ENCODE data around the gene LAMB4.

LAMB4 gene

DNA sequence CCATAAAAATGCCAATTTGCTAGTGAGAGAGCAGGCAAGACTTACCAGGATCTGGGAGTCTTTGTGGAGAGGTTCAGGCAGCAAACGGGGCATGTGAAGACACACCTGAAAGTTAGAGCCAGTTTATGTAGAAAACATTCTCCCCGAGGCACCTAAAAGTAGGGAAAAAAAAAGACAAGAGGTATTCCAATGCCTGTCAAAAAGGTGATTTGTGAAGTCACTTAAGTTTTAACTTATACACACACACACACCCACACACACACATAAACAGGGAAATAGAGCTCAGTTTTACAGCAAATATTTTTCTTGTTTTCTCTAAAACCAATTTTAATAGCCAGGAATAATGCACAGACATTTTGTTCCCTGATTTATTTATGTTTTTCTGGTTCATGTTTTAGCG is at the start of gene LAMB4:
TSS of gene LAMB4 (minus strand) at position 101 of the 400 bp plus-strand sequence. CDS start 7,197 bp downstream, outside the sequence.
- Mint-ChIP-seq H3K9me3 (no peaks in the 10 kb centered on the region), H3K4me3 (no peak within 1 kb of the TSS), H3K27ac (no peak within 1 kb of the TSS), H3K4me1 (ENCODE audit: low read depth) (peaks cover 12% of the 10 kb centered on the region), H3K36me3 (ENCODE audit: low read depth) (no peaks in the 10 kb centered on the region), H3K27me3 (peaks cover 9% of the 10 kb centered on the region)

DNA sequence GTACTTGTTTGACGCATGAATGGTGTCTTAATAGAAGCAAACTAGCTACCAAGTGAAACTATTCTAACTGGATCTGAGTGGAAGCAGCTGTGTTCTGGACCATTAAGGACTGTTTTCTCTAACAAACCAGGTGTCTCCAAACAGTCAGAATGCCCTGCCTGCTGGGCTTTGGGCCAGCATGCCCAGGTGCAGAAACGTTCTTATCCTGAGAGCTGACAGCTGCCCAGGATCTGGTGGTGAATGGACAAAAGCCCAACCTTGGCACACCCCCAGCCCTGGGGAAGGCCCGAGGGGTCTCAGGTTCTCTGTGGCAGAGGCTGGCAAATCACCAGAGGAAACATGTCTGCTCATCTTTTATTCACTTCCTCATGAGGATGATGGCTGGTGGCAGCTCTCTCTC is 48.2 kb upstream of the LAMB4 start:
- H3K36me3 Mint-ChIP-seq (ENCODE audit: low read depth): no peaks in the 10 kb centered on the region
- H3K27me3 Mint-ChIP-seq: peaks cover 4% of the 10 kb centered on the region
- no peak overlapping the region for H3K27ac Mint-ChIP-seq
- H3K9me3 Mint-ChIP-seq: no peaks in the 10 kb centered on the region
- no peak overlapping the region for H3K4me3 Mint-ChIP-seq
- no peaks in the 10 kb centered on the region for H3K4me1 Mint-ChIP-seq (ENCODE audit: low read depth)

- Mint-ChIP-seq H3K4me3 (no peak overlapping the region), H3K27me3 (no peaks in the 10 kb centered on the region), H3K4me1 (ENCODE audit: low read depth) (no peaks in the 10 kb centered on the region), H3K9me3 (no peaks in the 10 kb centered on the region), H3K36me3 (ENCODE audit: low read depth) (no peaks in the 10 kb centered on the region), H3K27ac (no peak overlapping the region)
These were observed 41.0 kb upstream of the LAMB4 start for GRCh38 chr7:108171164-108171563.

DNA sequence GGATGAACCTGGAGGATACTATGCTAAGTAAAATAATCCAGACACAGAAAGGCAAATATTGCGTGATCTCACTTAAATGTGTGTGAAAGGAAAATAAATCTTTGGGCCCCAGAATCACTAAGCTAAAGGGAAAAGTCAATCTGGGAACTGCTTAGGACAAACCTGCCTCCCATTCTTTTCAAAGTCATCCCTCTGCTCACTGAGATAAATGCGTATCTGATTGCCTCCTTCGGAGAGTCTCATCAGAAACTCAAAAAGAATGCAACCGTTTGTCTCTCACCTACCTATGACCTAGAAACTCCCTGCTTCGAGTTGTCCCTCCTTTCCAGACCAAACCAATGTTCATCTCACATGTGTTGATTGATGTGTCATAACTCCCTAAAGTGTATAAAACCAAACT is 40.1 kb upstream of the LAMB4 start:
- H3K4me1 Mint-ChIP-seq (ENCODE audit: low read depth): no peaks in the 10 kb centered on the region
- H3K27ac Mint-ChIP-seq: no peak overlapping the region
- H3K4me3 Mint-ChIP-seq: no peak overlapping the region

GRCh38 chr7:108167460-108167859 is 37.3 kb upstream of the LAMB4 start:
- Mint-ChIP-seq H3K27ac (no peak overlapping the region), H3K36me3 (ENCODE audit: low read depth) (no peaks in the 10 kb centered on the region), H3K27me3 (no peaks in the 10 kb centered on the region), H3K9me3 (peaks cover 5% of the 10 kb centered on the region), H3K4me1 (ENCODE audit: low read depth) (no peaks in the 10 kb centered on the region), H3K4me3 (no peak overlapping the region)

More for the DNA sequence above, 40.1 kb upstream of the LAMB4 start:
- Mint-ChIP-seq H3K27me3 (no peaks in the 10 kb centered on the region), H3K36me3 (ENCODE audit: low read depth) (no peaks in the 10 kb centered on the region), H3K9me3 (no peaks in the 10 kb centered on the region)

GRCh38 chr7:108166687-108167086 is 36.5 kb upstream of the LAMB4 start:
- H3K4me1 Mint-ChIP-seq (ENCODE audit: low read depth): no peaks in the 10 kb centered on the region
- H3K9me3 Mint-ChIP-seq: peaks cover 5% of the 10 kb centered on the region
- no peak overlapping the region for H3K27ac Mint-ChIP-seq
- no peaks in the 10 kb centered on the region for H3K27me3 Mint-ChIP-seq
- H3K4me3 Mint-ChIP-seq: no peak overlapping the region
- H3K36me3 Mint-ChIP-seq (ENCODE audit: low read depth): no peaks in the 10 kb centered on the region

DNA sequence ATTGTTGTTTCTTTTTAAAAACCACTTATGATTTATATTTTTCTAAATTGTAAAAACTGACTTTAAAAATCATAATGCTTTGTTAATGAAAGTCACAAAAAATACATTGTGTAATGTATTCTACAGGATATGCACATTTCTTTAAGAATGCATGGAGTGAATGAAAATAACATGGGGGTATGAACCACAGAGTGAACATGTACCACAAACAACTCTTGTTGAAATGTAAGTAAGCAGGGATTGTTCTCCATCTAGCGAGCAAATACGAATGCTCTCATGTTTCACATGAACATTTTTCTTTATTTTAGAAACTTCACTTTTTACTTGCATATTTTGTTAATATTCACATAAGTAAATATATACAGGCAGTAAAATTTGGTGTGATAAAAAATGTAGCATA is 35.6 kb upstream of the LAMB4 start:
- no peak overlapping the region for H3K27ac Mint-ChIP-seq
- peaks cover 5% of the 10 kb centered on the region for H3K9me3 Mint-ChIP-seq
- no peaks in the 10 kb centered on the region for H3K36me3 Mint-ChIP-seq (ENCODE audit: low read depth)
- H3K27me3 Mint-ChIP-seq: no peaks in the 10 kb centered on the region
- H3K4me3 Mint-ChIP-seq: no peak overlapping the region
- no peaks in the 10 kb centered on the region for H3K4me1 Mint-ChIP-seq (ENCODE audit: low read depth)

- peaks cover 5% of the 10 kb centered on the region for H3K9me3 Mint-ChIP-seq
- no peak overlapping the region for H3K27ac Mint-ChIP-seq
- no peaks in the 10 kb centered on the region for H3K36me3 Mint-ChIP-seq (ENCODE audit: low read depth)
- H3K27me3 Mint-ChIP-seq: no peaks in the 10 kb centered on the region
- no peaks in the 10 kb centered on the region for H3K4me1 Mint-ChIP-seq (ENCODE audit: low read depth)
- H3K4me3 Mint-ChIP-seq: no peak overlapping the region
These were observed 34.8 kb upstream of the LAMB4 start for GRCh38 chr7:108164946-108165345.

DNA sequence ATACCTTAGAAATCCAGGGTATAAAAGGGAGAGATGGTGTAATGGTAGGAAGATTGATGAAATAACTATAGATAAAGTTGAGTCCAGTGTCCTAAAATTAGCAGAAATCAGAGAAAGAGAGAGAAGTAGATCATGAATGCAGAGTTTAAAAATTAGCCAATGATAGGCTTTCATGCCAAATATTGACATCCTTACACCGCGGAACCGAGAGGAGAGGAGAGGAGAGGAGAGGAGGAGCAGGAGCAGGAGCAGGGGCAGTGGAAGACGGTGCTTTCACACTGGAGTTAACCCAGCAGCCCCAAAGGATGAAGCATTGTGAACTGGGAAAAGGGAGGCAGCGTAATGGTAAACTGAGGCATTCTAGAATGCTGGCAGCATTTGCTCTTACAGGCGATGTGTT is 34.2 kb upstream of the LAMB4 start:
- no peaks in the 10 kb centered on the region for H3K4me1 Mint-ChIP-seq (ENCODE audit: low read depth)
- no peak overlapping the region for H3K4me3 Mint-ChIP-seq
- no peak overlapping the region for H3K27ac Mint-ChIP-seq
- H3K9me3 Mint-ChIP-seq: peaks cover 5% of the 10 kb centered on the region
- H3K27me3 Mint-ChIP-seq: no peaks in the 10 kb centered on the region
- H3K36me3 Mint-ChIP-seq (ENCODE audit: low read depth): no peaks in the 10 kb centered on the region

- Mint-ChIP-seq H3K4me3 (no peak overlapping the region), H3K4me1 (ENCODE audit: low read depth) (no peaks in the 10 kb centered on the region), H3K9me3 (peaks cover 5% of the 10 kb centered on the region), H3K27ac (no peak overlapping the region), H3K36me3 (ENCODE audit: low read depth) (no peaks in the 10 kb centered on the region), H3K27me3 (no peaks in the 10 kb centered on the region)
These were observed 28.6 kb upstream of the LAMB4 start for GRCh38 chr7:108158776-108159175.

DNA sequence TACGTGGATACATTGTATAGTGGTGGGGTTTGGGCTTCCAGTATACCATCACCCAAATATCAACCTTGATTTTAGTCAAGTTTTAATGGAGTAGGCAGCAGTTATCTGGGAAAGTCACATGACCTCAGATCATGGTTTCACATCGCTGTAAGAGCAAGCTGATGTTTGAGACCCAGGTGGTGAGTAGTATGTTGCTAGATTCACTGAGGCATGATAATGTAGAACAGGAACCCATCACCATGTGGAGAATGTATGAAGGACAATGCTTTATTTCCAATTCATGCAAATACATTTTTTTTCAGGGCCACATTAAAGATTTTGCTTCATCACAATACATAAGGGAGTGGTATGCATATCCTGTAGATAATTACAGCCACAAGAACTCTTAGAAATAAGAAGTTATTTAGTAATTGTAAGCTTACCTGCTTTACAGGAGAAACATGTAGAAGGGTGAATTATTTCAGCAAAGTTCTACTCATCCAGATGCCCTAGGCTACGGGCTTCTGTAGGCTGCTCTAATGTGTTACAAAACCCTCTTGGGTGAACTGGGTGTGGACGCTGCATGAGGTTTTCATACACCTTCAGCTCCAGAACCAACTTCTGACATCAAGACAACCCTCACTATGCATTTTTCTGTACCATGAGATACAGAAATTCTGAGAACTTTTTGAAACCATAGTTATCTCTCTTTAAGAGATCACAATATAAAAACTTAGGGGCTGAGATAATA is 27.6 kb upstream of the LAMB4 start:
- no peak overlapping the region for H3K27ac Mint-ChIP-seq
- no peaks in the 10 kb centered on the region for H3K4me1 Mint-ChIP-seq (ENCODE audit: low read depth)
- peaks cover 2% of the 10 kb centered on the region for H3K27me3 Mint-ChIP-seq
- H3K36me3 Mint-ChIP-seq (ENCODE audit: low read depth): no peaks in the 10 kb centered on the region
- H3K9me3 Mint-ChIP-seq: no peaks in the 10 kb centered on the region
- no peak overlapping the region for H3K4me3 Mint-ChIP-seq

DNA sequence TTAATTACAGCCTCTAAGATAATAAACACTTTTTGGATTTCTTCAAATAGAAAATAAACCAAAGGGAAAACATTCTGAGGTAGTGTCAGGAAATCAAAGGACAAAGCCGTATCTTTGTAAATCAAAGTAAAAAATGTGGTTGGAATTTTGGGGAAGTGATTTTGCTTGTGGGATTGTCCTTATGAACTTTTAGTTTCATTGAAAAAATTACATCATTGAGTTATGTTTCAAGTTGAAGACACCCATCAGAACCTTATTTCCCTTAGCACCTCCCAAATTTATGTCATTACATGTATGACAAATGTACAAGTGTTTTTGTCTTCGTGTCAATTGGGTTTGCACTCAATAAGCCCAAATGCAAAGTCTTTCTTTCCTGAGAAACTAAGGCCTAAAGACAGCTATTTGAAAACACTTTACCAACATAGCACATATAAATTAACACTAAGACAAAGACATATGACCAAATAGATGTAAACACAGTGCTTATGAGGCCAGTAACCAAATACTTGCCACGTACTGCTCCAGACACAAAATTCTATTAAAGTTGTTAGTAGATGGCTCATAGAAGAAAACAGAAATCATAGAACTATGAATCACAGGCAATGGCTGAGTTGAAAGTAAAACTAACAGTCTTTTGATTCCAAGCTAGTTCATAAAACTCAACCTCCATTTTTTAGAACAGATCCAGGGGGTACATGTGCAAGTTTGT is 26.9 kb upstream of the LAMB4 start:
- H3K27me3 Mint-ChIP-seq: peaks cover 5% of the 10 kb centered on the region
- H3K4me3 Mint-ChIP-seq: no peak overlapping the region
- no peaks in the 10 kb centered on the region for H3K4me1 Mint-ChIP-seq (ENCODE audit: low read depth)

GRCh38 chr7:108152198-108152597 is 22.0 kb upstream of the LAMB4 start:
- no peaks in the 10 kb centered on the region for H3K9me3 Mint-ChIP-seq
- H3K4me1 Mint-ChIP-seq (ENCODE audit: low read depth): no peaks in the 10 kb centered on the region
- no peak overlapping the region for H3K4me3 Mint-ChIP-seq
- peaks cover 5% of the 10 kb centered on the region for H3K27me3 Mint-ChIP-seq
- no peak overlapping the region for H3K27ac Mint-ChIP-seq
- H3K36me3 Mint-ChIP-seq (ENCODE audit: low read depth): no peaks in the 10 kb centered on the region

More for the DNA sequence above, 26.9 kb upstream of the LAMB4 start:
- Mint-ChIP-seq H3K9me3 (no peaks in the 10 kb centered on the region), H3K27ac (no peak overlapping the region), H3K36me3 (ENCODE audit: low read depth) (no peaks in the 10 kb centered on the region)

GRCh38 chr7:108149908-108150307 is 19.7 kb upstream of the LAMB4 start:
- Mint-ChIP-seq H3K27ac (no peak overlapping the region), H3K36me3 (ENCODE audit: low read depth) (no peaks in the 10 kb centered on the region), H3K4me3 (no peak overlapping the region)

GRCh38 chr7:108149119-108149518 is 19.0 kb upstream of the LAMB4 start:
- Mint-ChIP-seq H3K27ac (no peak overlapping the region), H3K27me3 (peaks cover 5% of the 10 kb centered on the region), H3K36me3 (ENCODE audit: low read depth) (no peaks in the 10 kb centered on the region), H3K4me1 (ENCODE audit: low read depth) (no peaks in the 10 kb centered on the region), H3K4me3 (no peak overlapping the region), H3K9me3 (no peaks in the 10 kb centered on the region)

More at GRCh38 chr7:108149908-108150307, 19.7 kb upstream of the LAMB4 start:
- H3K9me3 Mint-ChIP-seq: no peaks in the 10 kb centered on the region
- H3K27me3 Mint-ChIP-seq: peaks cover 5% of the 10 kb centered on the region
- no peaks in the 10 kb centered on the region for H3K4me1 Mint-ChIP-seq (ENCODE audit: low read depth)

Data from stimulated activated naive CD8-positive, alpha-beta T cell treated with anti-CD3 and anti-CD28 coated beads, Interleukin-15, Interleukin-2, amounts not matched to agents 100 ng/mL and 50 ng/mL, for 24 hours (primary cell).